Measurements from ENCODE around the gene ADGRA3. TPM values are rescaled to one million over a fixed set of nuclear protein-coding genes. Genes with fewer than 3 reads are reported as not detected.

ADGRA3 gene
- total and polyA plus RNA-seq, 5 donors from 2014 or later, result 0.20 to 2.1 TPM; not detected in 3

DNA sequence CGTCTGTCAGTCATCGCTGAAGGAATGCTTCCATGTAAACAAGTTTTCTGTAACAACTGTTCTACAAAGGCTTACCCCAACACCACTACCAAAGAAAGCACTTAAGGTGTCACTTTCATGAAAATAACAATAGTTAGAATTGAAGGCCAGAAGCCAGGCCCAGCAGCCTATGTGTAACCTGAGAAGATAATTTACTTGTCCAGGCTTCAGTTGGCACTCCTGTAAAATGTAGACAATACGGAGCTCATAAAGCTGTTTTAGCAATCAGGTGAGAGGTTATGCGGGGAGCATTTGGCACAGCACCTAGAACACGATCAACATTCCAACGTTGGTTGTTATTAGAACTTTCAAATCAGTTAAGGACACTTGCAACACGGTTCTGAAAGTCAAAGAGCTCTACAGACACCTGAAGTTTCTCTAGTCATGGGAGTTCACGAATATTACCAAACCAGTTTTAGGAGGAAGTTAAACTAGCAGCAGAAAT, 15.7 kb downstream of the ADGRA3 start:
- no peak for DNase-seq
- H3K9me3 Mint-ChIP-seq, result peaks cover 0 to 11% (median 4%) of the 10 kb centered on the region in 7 donors
- H3K27ac Mint-ChIP-seq, result no peak overlapping the region
- Histone ChIP-seq H3K4me1 (ENCODE audit: control insufficient read depth, insufficient read depth, low read length, poor library complexity, severe bottlenecking) (no peaks in the 10 kb centered on the region), H3K4me3 (ENCODE audit: low read depth, low read length) (no peak overlapping the region), H3K27me3 (ENCODE audit: control insufficient read depth, insufficient read depth, low read length) (no peaks in the 10 kb centered on the region), H3K27ac (ENCODE audit: insufficient read depth, low read length, poor library complexity, severe bottlenecking) (no peak overlapping the region), H3K9me3 (ENCODE audit: control insufficient read depth in 2 of 2, low read length in 2 of 2) (no peaks in the 10 kb centered on the region), H3K36me3 (ENCODE audit: control insufficient read depth, insufficient read depth, low read length) (no peaks in the 10 kb centered on the region)
- no peaks in the 10 kb centered on the region for H3K4me1 Mint-ChIP-seq
- H3K36me3 Mint-ChIP-seq, result no peaks in the 10 kb centered on the region
- H3K4me3 Mint-ChIP-seq, result no peak overlapping the region
- ATAC-seq (ENCODE audit: low read depth in 2 of 2), result no peak
- no peaks in the 10 kb centered on the region for H3K27me3 Mint-ChIP-seq

- no peaks in the 10 kb centered on the region for H3K27me3 Mint-ChIP-seq
- Histone ChIP-seq H3K9me3 (ENCODE audit: control insufficient read depth in 2 of 2, low read length in 2 of 2) (no peaks in the 10 kb centered on the region), H3K27me3 (ENCODE audit: control insufficient read depth, insufficient read depth, low read length) (no peaks in the 10 kb centered on the region), H3K4me3 (ENCODE audit: low read depth, low read length) (no peak overlapping the region), H3K36me3 (ENCODE audit: control insufficient read depth, insufficient read depth, low read length) (no peaks in the 10 kb centered on the region), H3K4me1 (ENCODE audit: control insufficient read depth, insufficient read depth, low read length, poor library complexity, severe bottlenecking) (no peaks in the 10 kb centered on the region), H3K27ac (ENCODE audit: insufficient read depth, low read length, poor library complexity, severe bottlenecking) (no peak overlapping the region)
- no peaks in the 10 kb centered on the region for H3K36me3 Mint-ChIP-seq
- H3K4me3 Mint-ChIP-seq, result no peak overlapping the region
- no peak for DNase-seq
- H3K4me1 Mint-ChIP-seq, result no peaks in the 10 kb centered on the region
- H3K9me3 Mint-ChIP-seq, result peaks cover 0 to 11% (median 4%) of the 10 kb centered on the region in 7 donors
- H3K27ac Mint-ChIP-seq, result no peak overlapping the region
- no peak for ATAC-seq (ENCODE audit: low read depth in 2 of 2)
Measured at GRCh38 chr4:22498866-22499265, 17.0 kb downstream of the ADGRA3 start.

DNA sequence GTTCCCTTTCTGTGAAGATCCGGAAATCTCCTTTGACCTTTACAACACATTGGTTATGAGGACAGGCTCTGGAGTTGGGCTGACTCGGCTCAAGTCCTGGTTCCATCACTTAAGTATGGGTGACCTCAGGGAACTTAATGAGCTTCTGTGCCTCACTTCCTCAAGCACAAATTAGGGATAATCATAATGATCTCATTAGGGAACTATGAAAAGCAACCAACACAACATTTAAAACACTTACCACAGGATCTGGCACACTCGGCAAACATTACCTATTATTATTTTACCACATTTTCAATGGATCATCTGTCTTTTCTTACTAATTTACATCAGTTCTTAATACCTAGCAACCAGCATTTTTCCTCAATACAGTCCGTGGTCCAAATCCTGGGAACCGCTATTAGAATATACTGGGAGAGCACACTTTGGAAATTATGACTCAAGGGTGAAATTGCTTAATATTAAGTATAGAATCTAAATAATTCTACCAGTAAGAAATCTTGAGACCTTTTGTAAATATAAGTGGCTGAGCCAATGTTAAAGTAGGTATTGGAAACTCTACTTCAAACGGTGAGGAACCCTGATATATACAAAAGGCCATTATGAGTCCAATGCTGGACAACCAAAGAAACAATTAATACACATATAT, 19.6 kb downstream of the ADGRA3 start:
- no peak for DNase-seq
- no peaks in the 10 kb centered on the region for H3K36me3 ChIP-seq (ENCODE audit: control insufficient read depth, insufficient read depth, low read length)
- no peaks in the 10 kb centered on the region for H3K4me1 ChIP-seq (ENCODE audit: control insufficient read depth, insufficient read depth, low read length, poor library complexity, severe bottlenecking)
- Mint-ChIP-seq H3K4me1 (no peaks in the 10 kb centered on the region), H3K4me3 (no peak overlapping the region), H3K27ac (no peak overlapping the region), H3K9me3 (peaks cover 0 to 7% (median 2%) of the 10 kb centered on the region in 7 donors), H3K36me3 (no peaks in the 10 kb centered on the region), H3K27me3 (no peaks in the 10 kb centered on the region)
- ATAC-seq (ENCODE audit: low read depth in 2 of 2), result no peak
- H3K27me3 ChIP-seq (ENCODE audit: control insufficient read depth, insufficient read depth, low read length), result no peaks in the 10 kb centered on the region
- no peak overlapping the region for H3K4me3 ChIP-seq (ENCODE audit: low read depth, low read length)
- H3K9me3 ChIP-seq (ENCODE audit: control insufficient read depth in 2 of 2, low read length in 2 of 2), result no peaks in the 10 kb centered on the region
- no peak overlapping the region for H3K27ac ChIP-seq (ENCODE audit: insufficient read depth, low read length, poor library complexity, severe bottlenecking)

GRCh38 chr4:22493523-22493922, 22.3 kb downstream of the ADGRA3 start:
- no peak for ATAC-seq (ENCODE audit: low read depth in 2 of 2)
- Mint-ChIP-seq H3K9me3 (peaks cover 0 to 7% (median 5%) of the 10 kb centered on the region in 7 donors), H3K4me1 (no peaks in the 10 kb centered on the region), H3K27ac (no peak overlapping the region), H3K36me3 (no peaks in the 10 kb centered on the region), H3K4me3 (no peak overlapping the region), H3K27me3 (no peaks in the 10 kb centered on the region)
- H3K4me3 ChIP-seq (ENCODE audit: low read depth, low read length), result no peak overlapping the region
- no peak for DNase-seq
- H3K9me3 ChIP-seq (ENCODE audit: control insufficient read depth in 2 of 2, low read length in 2 of 2), result no peaks in the 10 kb centered on the region
- no peak overlapping the region for H3K27ac ChIP-seq (ENCODE audit: insufficient read depth, low read length, poor library complexity, severe bottlenecking)
- H3K27me3 ChIP-seq (ENCODE audit: control insufficient read depth, insufficient read depth, low read length), result no peaks in the 10 kb centered on the region
- H3K36me3 ChIP-seq (ENCODE audit: control insufficient read depth, insufficient read depth, low read length), result no peaks in the 10 kb centered on the region
- H3K4me1 ChIP-seq (ENCODE audit: control insufficient read depth, insufficient read depth, low read length, poor library complexity, severe bottlenecking), result no peaks in the 10 kb centered on the region

DNA sequence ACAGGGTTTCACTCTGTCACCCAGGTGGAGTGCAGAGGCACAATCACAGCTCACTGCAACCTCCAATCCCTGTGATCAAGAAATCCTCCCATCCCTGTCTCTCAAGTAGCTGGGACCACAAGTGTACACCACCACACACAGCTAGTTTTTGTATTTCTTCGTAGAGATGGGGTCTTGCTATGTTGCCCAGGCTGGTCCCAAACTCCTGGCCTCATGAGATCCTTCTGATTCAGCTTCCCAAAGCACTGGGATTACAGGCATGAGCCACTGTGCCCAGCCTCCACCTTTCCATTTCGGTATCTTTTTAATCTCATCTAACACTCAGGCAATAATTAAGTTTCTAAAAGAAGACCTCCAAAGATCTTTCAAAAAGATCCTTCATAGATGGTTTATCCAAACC, 22.9 kb downstream of the ADGRA3 start:
- Mint-ChIP-seq H3K27me3 (no peaks in the 10 kb centered on the region), H3K4me1 (no peaks in the 10 kb centered on the region), H3K4me3 (no peak overlapping the region), H3K27ac (no peak overlapping the region), H3K36me3 (no peaks in the 10 kb centered on the region), H3K9me3 (peaks cover 0 to 7% (median 5%) of the 10 kb centered on the region in 7 donors)
- H3K36me3 ChIP-seq (ENCODE audit: control insufficient read depth, insufficient read depth, low read length), result no peaks in the 10 kb centered on the region
- H3K27me3 ChIP-seq (ENCODE audit: control insufficient read depth, insufficient read depth, low read length), result no peaks in the 10 kb centered on the region
- H3K27ac ChIP-seq (ENCODE audit: insufficient read depth, low read length, poor library complexity, severe bottlenecking), result no peak overlapping the region
- H3K4me3 ChIP-seq (ENCODE audit: low read depth, low read length), result no peak overlapping the region
- H3K4me1 ChIP-seq (ENCODE audit: control insufficient read depth, insufficient read depth, low read length, poor library complexity, severe bottlenecking), result no peaks in the 10 kb centered on the region
- H3K9me3 ChIP-seq (ENCODE audit: control insufficient read depth in 2 of 2, low read length in 2 of 2), result no peaks in the 10 kb centered on the region
- ATAC-seq (ENCODE audit: low read depth in 2 of 2), result no peak
- DNase-seq, result no peak

DNA sequence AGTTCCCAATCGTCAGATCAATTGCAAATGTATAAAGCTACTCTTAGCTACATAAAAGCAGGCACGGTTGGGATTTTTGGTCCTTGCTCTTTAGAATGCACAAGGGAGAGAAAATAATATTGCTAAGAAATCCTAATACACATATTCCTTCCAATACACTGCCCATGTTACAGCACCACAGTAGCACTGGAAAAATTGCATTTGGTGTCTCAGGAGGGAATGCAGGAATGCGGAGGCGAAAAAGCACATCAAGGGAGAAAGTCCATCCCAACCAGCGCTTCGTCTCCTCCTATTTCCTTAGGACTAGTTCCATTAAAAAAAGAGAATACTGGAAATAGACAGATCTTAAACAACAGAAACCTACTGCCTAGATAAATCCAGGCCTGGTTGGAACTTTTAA, 23.9 kb downstream of the ADGRA3 start:
- ATAC-seq (ENCODE audit: low read depth in 2 of 2) (no peak), DNase-seq (no peak)
- Mint-ChIP-seq H3K9me3 (peaks cover 0 to 7% (median 5%) of the 10 kb centered on the region in 7 donors), H3K4me3 (no peak overlapping the region), H3K36me3 (no peaks in the 10 kb centered on the region), H3K27me3 (no peaks in the 10 kb centered on the region), H3K27ac (no peak overlapping the region), H3K4me1 (no peaks in the 10 kb centered on the region)
- Histone ChIP-seq H3K27ac (ENCODE audit: insufficient read depth, low read length, poor library complexity, severe bottlenecking) (no peak overlapping the region), H3K27me3 (ENCODE audit: control insufficient read depth, insufficient read depth, low read length) (no peaks in the 10 kb centered on the region), H3K36me3 (ENCODE audit: control insufficient read depth, insufficient read depth, low read length) (no peaks in the 10 kb centered on the region), H3K4me1 (ENCODE audit: control insufficient read depth, insufficient read depth, low read length, poor library complexity, severe bottlenecking) (no peaks in the 10 kb centered on the region), H3K4me3 (ENCODE audit: low read depth, low read length) (no peak overlapping the region), H3K9me3 (ENCODE audit: control insufficient read depth in 2 of 2, low read length in 2 of 2) (no peaks in the 10 kb centered on the region)

DNA sequence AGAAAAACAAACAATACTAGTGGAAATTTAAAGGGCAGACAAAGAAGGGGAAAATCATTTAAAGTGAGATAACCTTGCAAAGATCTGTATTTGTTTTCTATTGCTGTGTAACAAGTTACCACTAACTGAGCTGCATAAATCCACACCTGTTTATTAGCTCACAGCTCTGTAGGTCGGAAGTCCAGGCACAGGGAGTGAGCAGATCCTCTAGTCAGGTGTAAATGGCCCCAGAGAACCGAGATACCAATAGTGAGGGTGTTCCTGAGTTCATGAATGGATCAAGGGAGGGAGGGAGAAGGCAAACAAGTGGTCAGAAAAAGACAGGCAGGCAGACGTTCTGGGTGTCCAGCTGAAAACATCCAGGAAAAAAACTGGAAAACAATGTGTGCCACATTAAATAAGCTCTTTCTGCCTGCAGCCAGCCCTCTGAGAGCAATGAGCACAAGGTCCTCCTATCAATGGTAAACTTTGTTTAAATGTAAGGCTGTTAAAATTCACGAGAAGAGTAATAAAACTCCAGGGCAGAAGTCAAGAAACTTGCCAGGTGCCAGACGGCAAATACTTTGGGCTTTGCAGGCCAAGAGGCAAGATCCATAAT, 25.0 kb downstream of the ADGRA3 start:
- Histone ChIP-seq H3K27ac (ENCODE audit: insufficient read depth, low read length, poor library complexity, severe bottlenecking) (no peak overlapping the region), H3K4me1 (ENCODE audit: control insufficient read depth, insufficient read depth, low read length, poor library complexity, severe bottlenecking) (no peaks in the 10 kb centered on the region), H3K4me3 (ENCODE audit: low read depth, low read length) (no peak overlapping the region), H3K27me3 (ENCODE audit: control insufficient read depth, insufficient read depth, low read length) (no peaks in the 10 kb centered on the region), H3K36me3 (ENCODE audit: control insufficient read depth, insufficient read depth, low read length) (no peaks in the 10 kb centered on the region), H3K9me3 (ENCODE audit: control insufficient read depth in 2 of 2, low read length in 2 of 2) (no peaks in the 10 kb centered on the region)
- no peaks in the 10 kb centered on the region for H3K27me3 Mint-ChIP-seq
- no peak for DNase-seq
- no peaks in the 10 kb centered on the region for H3K4me1 Mint-ChIP-seq
- H3K9me3 Mint-ChIP-seq, result peaks cover 0 to 7% (median 3%) of the 10 kb centered on the region in 7 donors
- ATAC-seq (ENCODE audit: low read depth in 2 of 2), result no peak
- no peak overlapping the region for H3K27ac Mint-ChIP-seq
- H3K4me3 Mint-ChIP-seq, result no peak overlapping the region
- H3K36me3 Mint-ChIP-seq, result no peaks in the 10 kb centered on the region

GRCh38 chr4:22488106-22488505, 27.8 kb downstream of the ADGRA3 start:
- H3K27ac Mint-ChIP-seq, result no peak overlapping the region
- ATAC-seq (ENCODE audit: low read depth in 2 of 2) (no peak), DNase-seq (no peak)
- peaks cover 0 to 7% (median 3%) of the 10 kb centered on the region in 7 donors for H3K9me3 Mint-ChIP-seq
- H3K36me3 Mint-ChIP-seq, result no peaks in the 10 kb centered on the region
- Histone ChIP-seq H3K27ac (ENCODE audit: insufficient read depth, low read length, poor library complexity, severe bottlenecking) (no peak overlapping the region), H3K36me3 (ENCODE audit: control insufficient read depth, insufficient read depth, low read length) (no peaks in the 10 kb centered on the region), H3K9me3 (ENCODE audit: control insufficient read depth in 2 of 2, low read length in 2 of 2) (no peaks in the 10 kb centered on the region), H3K4me3 (ENCODE audit: low read depth, low read length) (no peak overlapping the region), H3K4me1 (ENCODE audit: control insufficient read depth, insufficient read depth, low read length, poor library complexity, severe bottlenecking) (no peaks in the 10 kb centered on the region), H3K27me3 (ENCODE audit: control insufficient read depth, insufficient read depth, low read length) (no peaks in the 10 kb centered on the region)
- H3K4me1 Mint-ChIP-seq, result no peaks in the 10 kb centered on the region
- H3K27me3 Mint-ChIP-seq, result no peaks in the 10 kb centered on the region
- no peak overlapping the region for H3K4me3 Mint-ChIP-seq
